ENCODE data around the gene BAG1.

The BAG1 gene

DNA sequence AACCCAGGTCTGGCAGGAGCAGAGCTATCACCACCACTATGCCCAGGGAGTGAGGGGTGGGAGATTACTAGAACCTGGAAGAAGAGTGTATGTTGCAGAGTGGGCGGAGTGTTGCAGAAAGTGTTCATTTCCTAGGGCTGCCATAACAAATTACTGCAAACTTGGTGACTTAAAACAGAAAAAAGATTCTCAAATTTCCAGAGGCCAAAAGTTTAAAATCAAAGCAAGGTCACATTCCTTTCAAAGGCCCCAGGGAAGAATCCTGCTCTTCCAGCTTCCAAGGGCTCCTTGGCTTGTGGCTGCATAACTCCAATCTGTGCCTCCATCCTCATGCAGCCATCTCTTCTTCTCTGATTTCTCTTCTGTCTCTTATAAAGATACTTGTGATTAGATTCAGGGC is 55.1 kb downstream of the BAG1 start:
- DNase-seq = no peak

DNA sequence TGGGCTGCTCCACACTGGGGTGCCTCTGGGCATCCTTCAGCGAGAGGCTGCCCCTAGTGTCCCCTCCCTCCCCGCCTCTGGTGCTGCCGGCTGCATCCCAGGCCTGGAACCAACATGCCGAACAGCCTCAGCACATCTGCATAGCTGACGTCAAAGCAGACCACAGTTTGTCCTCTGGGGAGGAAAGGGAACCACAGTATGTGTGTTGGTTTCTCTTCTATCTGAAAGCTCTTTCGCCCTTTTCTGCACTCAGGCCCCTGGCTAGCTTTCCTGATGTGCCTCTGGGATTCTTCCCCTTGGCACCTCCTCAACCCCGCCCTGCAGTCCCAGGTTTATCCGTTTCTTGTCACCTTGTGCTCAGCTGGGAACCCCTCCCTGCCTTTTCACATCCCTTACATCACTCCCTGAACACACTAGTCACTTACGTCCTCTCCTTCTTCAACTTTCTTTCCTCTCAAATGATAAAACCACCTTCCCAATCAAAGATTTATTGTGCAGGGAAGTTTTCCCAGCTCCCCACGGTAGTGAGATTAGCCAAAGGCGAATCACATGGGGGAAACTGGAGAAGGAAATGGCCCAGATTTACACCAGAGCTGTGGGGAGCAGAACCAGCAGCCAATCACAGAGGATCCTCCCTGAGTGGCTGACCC is 61.8 kb downstream of the BAG1 start:
- DNase-seq = no peak
